K562 (cell line): Measurements from ENCODE around the gene MLN. TPM values are rescaled to one million over a fixed set of nuclear protein-coding genes. Genes with fewer than 3 reads are reported as not detected.

Experiments
- BMI1 ChIP-seq: fragments of 150-350 bp; IDR thresholded peaks from 2 replicates; pipeline ENCODE4 v1.6.1; 2014; ENCODE audit warnings: low read length
- CC2D1A ChIP-seq: fragments of 450-650 bp; IDR thresholded peaks from 2 replicates; pipeline ENCODE4 v1.6.1; 2017; ENCODE audit warnings: mild to moderate bottlenecking
- ELF4 ChIP-seq: fragments of 450-650 bp; formaldehyde crosslinking; IDR thresholded peaks from 2 replicates; pipeline ENCODE4 v1.4.0; 2022; ENCODE audit warnings: missing genetic modification characterization
- GTF2A2 ChIP-seq: IDR thresholded peaks from 2 replicates; pipeline ENCODE4 v1.6.1; 2016; ENCODE audit warnings: mild to moderate bottlenecking, missing genetic modification characterization, missing compliant biosample characterization
- HMG20A ChIP-seq: fragments of 450-650 bp; formaldehyde crosslinking; conservative IDR thresholded peaks from 2 replicates; pipeline ENCODE4 v1.4.0; 2020; ENCODE audit warnings: mild to moderate bottlenecking, mixed read lengths
- KAT7 ChIP-seq: sonication (generic); formaldehyde crosslinking; IDR thresholded peaks from 2 replicates; pipeline ENCODE4 v1.8.0; 2022; ENCODE audit warnings: missing genetic modification reagents, mild to moderate bottlenecking, borderline replicate concordance
- NCOR1 ChIP-seq: fragments of 450-650 bp; IDR thresholded peaks from 2 replicates; pipeline ENCODE4 v1.6.1; 2016; ENCODE audit warnings: mild to moderate bottlenecking, moderate library complexity
- PCBP2 ChIP-seq: fragments of 200-400 bp; formaldehyde crosslinking; IDR thresholded peaks from 2 replicates; pipeline ENCODE4 v1.6.1; 2018; ENCODE audit warnings: low read length, low read depth, mild to moderate bottlenecking, moderate library complexity; ENCODE audit not compliant: poor library complexity, severe bottlenecking
- SIN3B ChIP-seq: fragments of 450-650 bp; IDR thresholded peaks from 2 replicates; pipeline ENCODE4 v1.6.1; 2017; ENCODE audit warnings: low read depth, mild to moderate bottlenecking, moderate library complexity
- TEAD1 ChIP-seq, 2 experiments: fragments of 450-650 bp in 1 of 2; sonication (generic) in 1 of 2; formaldehyde crosslinking; IDR thresholded peaks; 2 replicates each; pipeline versions ENCODE4 v1.4.0 to v1.8.0; 2020 to 2022; ENCODE audit warnings: mild to moderate bottlenecking in 2 of 2, missing genetic modification reagents in 1 of 2
- ZNF146 ChIP-seq: IDR thresholded peaks from one replicate; pipeline ENCODE4 v1.6.1; 2018; ENCODE audit warnings: missing compliant biosample characterization; ENCODE audit not compliant: unreplicated experiment
- ZNF316 ChIP-seq: fragments of 450-650 bp; IDR thresholded peaks from 2 replicates; pipeline ENCODE4 v1.6.1; 2016
- polyA plus RNA-seq, 8 experiments: library from polyadenylated mRNA; depleted of rRNA in 4 of 8; stranded (reverse) in 5 of 8; unstranded in 3 of 8; fragments of >200 nt; fragmentation: Nextera tagmentation in 2 of 8; fragmentation: Illumina TruSeq in 1 of 8; extraction: Ambion mirVana in 2 of 8; extraction: Trizol in 1 of 8; gene quantifications; 2 replicates each; pipeline versions ENCODE4 v1.2.1 to v1.2.3, GENCODE V29; 2011 to 2014; ENCODE audit warnings: inconsistent platforms in 1 of 8, missing spikeins in 1 of 8
- total RNA-seq, 7 experiments: library from RNA; depleted of rRNA in 6 of 7; stranded (reverse); fragments of >200 nt in 6 of 7; fragmentation: Illumina TruSeq in 2 of 7; extraction: Trizol in 2 of 7; gene quantifications; 2 replicates each; pipeline versions ENCODE4 v1.2.1 to v1.2.3, GENCODE V29; 2011 to 2021; ENCODE audit warnings: low replicate concordance in 1 of 7
- TF ChIP-seq, protein P1 (sequence below): sonication (generic); formaldehyde crosslinking; IDR thresholded peaks from 2 replicates; pipeline ENCODE4 v1.8.0; 2022; ENCODE audit warnings: mild to moderate bottlenecking, missing genetic modification reagents
- TF ChIP-seq, protein P2 (sequence below): fragments of 450-650 bp; formaldehyde crosslinking; IDR thresholded peaks from 2 replicates; pipeline ENCODE4 v1.4.0; 2022; ENCODE audit warnings: mild to moderate bottlenecking, moderate library complexity
- TF ChIP-seq, protein P3 (sequence below): sonication (generic); formaldehyde crosslinking; IDR thresholded peaks from 2 replicates; pipeline ENCODE4 v1.8.0; 2022; ENCODE audit warnings: mild to moderate bottlenecking, missing genetic modification reagents
- TF ChIP-seq, protein P4 (sequence below): fragments of 250-450 bp; sonication (Bioruptor Pico); IDR thresholded peaks from 2 replicates; pipeline ENCODE4 v1.8.0; 2021; ENCODE audit warnings: moderate library complexity, mild to moderate bottlenecking, inconsistent platforms
- TF ChIP-seq, protein P5 (sequence below): fragments of 250-450 bp; sonication (Bioruptor Pico); IDR thresholded peaks from 2 replicates; pipeline ENCODE4 v1.6.1; 2021; ENCODE audit warnings: mild to moderate bottlenecking
- TF ChIP-seq, protein P6 (sequence below): conservative IDR thresholded peaks from 2 replicates; pipeline ENCODE4 v1.6.1; 2011; ENCODE audit warnings: low read depth, mild to moderate bottlenecking, low read length; ENCODE audit not compliant: control insufficient read depth
- TF ChIP-seq, protein P7 (sequence below): fragments of 250-450 bp; sonication (Bioruptor Pico); IDR thresholded peaks from 2 replicates; pipeline ENCODE4 v1.8.0; 2022; ENCODE audit warnings: inconsistent platforms, mild to moderate bottlenecking, moderate library complexity, borderline replicate concordance

MLN gene
- total and polyA plus RNA-seq, 9 of the 15 experiments (the other 6 are each of a cell fraction or from before 2014, with no cell fraction given) = not detected

DNA sequence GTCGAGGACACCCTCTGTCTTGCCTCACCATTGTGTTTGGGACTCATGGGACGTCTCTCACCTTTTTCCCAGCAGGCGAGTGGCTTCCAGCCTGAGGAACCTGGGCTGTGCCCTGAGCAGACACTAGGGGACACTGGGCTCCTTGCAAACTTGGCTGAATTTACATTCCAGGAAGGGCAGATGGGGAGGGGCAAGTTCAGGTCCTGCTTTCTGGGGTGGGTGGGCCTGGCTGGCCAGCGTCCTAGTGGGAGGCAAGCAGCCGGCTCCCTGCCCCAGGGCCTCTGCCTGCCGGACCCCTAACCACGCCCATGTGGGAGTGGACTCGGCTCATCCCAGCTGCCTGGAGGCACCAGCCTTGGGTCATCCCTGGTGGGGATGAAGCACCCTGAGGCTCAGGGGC is 48.2 kb upstream of the MLN start (continued):
- TF ChIP-seq, protein P1, sequence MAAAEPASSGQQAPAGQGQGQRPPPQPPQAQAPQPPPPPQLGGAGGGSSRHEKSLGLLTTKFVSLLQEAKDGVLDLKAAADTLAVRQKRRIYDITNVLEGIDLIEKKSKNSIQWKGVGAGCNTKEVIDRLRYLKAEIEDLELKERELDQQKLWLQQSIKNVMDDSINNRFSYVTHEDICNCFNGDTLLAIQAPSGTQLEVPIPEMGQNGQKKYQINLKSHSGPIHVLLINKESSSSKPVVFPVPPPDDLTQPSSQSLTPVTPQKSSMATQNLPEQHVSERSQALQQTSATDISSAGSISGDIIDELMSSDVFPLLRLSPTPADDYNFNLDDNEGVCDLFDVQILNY (CRISPR knock-in tag) = no peak
- TF ChIP-seq, protein P2, sequence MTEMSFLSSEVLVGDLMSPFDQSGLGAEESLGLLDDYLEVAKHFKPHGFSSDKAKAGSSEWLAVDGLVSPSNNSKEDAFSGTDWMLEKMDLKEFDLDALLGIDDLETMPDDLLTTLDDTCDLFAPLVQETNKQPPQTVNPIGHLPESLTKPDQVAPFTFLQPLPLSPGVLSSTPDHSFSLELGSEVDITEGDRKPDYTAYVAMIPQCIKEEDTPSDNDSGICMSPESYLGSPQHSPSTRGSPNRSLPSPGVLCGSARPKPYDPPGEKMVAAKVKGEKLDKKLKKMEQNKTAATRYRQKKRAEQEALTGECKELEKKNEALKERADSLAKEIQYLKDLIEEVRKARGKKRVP (CRISPR knock-in tag) = no peak
- TF ChIP-seq, protein P3, sequence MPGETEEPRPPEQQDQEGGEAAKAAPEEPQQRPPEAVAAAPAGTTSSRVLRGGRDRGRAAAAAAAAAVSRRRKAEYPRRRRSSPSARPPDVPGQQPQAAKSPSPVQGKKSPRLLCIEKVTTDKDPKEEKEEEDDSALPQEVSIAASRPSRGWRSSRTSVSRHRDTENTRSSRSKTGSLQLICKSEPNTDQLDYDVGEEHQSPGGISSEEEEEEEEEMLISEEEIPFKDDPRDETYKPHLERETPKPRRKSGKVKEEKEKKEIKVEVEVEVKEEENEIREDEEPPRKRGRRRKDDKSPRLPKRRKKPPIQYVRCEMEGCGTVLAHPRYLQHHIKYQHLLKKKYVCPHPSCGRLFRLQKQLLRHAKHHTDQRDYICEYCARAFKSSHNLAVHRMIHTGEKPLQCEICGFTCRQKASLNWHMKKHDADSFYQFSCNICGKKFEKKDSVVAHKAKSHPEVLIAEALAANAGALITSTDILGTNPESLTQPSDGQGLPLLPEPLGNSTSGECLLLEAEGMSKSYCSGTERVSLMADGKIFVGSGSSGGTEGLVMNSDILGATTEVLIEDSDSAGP (CRISPR knock-in tag) = no peak
- TF ChIP-seq, protein P4, sequence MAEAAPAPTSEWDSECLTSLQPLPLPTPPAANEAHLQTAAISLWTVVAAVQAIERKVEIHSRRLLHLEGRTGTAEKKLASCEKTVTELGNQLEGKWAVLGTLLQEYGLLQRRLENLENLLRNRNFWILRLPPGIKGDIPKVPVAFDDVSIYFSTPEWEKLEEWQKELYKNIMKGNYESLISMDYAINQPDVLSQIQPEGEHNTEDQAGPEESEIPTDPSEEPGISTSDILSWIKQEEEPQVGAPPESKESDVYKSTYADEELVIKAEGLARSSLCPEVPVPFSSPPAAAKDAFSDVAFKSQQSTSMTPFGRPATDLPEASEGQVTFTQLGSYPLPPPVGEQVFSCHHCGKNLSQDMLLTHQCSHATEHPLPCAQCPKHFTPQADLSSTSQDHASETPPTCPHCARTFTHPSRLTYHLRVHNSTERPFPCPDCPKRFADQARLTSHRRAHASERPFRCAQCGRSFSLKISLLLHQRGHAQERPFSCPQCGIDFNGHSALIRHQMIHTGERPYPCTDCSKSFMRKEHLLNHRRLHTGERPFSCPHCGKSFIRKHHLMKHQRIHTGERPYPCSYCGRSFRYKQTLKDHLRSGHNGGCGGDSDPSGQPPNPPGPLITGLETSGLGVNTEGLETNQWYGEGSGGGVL (CRISPR knock-in tag) = no peak
- no peak for TF ChIP-seq BMI1
- peak; percentile 21; the same call in 1 of the 2 replicates for TF ChIP-seq CC2D1A
- no peak for TF ChIP-seq SIN3B
- peak; percentile 19 to 66; a peak in 1 of 4 replicates for TF ChIP-seq TEAD1 (CRISPR knock-in tag; IDR thresholded peaks at IDR 0.05)
- no peak for TF ChIP-seq GTF2A2 (tag)
- no peak for TF ChIP-seq ZNF146 (CRISPR knock-in tag)
- no peak for TF ChIP-seq NCOR1
- TF ChIP-seq HMG20A (CRISPR knock-in tag) = no peak
- TF ChIP-seq, protein P5, sequence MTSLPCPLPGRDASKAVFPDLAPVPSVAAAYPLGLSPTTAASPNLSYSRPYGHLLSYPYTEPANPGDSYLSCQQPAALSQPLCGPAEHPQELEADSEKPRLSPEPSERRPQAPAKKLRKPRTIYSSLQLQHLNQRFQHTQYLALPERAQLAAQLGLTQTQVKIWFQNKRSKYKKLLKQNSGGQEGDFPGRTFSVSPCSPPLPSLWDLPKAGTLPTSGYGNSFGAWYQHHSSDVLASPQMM (CRISPR knock-in tag) = no peak
- no peak for TF ChIP-seq KAT7 (CRISPR knock-in tag)
- TF ChIP-seq, protein P6, sequence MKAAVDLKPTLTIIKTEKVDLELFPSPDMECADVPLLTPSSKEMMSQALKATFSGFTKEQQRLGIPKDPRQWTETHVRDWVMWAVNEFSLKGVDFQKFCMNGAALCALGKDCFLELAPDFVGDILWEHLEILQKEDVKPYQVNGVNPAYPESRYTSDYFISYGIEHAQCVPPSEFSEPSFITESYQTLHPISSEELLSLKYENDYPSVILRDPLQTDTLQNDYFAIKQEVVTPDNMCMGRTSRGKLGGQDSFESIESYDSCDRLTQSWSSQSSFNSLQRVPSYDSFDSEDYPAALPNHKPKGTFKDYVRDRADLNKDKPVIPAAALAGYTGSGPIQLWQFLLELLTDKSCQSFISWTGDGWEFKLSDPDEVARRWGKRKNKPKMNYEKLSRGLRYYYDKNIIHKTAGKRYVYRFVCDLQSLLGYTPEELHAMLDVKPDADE = no peak
- TF ChIP-seq, protein P7, sequence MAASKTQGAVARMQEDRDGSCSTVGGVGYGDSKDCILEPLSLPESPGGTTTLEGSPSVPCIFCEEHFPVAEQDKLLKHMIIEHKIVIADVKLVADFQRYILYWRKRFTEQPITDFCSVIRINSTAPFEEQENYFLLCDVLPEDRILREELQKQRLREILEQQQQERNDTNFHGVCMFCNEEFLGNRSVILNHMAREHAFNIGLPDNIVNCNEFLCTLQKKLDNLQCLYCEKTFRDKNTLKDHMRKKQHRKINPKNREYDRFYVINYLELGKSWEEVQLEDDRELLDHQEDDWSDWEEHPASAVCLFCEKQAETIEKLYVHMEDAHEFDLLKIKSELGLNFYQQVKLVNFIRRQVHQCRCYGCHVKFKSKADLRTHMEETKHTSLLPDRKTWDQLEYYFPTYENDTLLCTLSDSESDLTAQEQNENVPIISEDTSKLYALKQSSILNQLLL = no peak
- no peak for TF ChIP-seq PCBP2
- no peak for TF ChIP-seq ZNF316
- no peak for TF ChIP-seq ELF4 (CRISPR knock-in tag)
